ENCODE results near the gene FKBP2. TPM values are rescaled to one million over a fixed set of nuclear protein-coding genes. Genes with fewer than 3 reads are reported as not detected.

FKBP2 gene
- total RNA-seq, 6 experiments from 2014 or later, result 49.4 to 108 (median 66.7) TPM

DNA sequence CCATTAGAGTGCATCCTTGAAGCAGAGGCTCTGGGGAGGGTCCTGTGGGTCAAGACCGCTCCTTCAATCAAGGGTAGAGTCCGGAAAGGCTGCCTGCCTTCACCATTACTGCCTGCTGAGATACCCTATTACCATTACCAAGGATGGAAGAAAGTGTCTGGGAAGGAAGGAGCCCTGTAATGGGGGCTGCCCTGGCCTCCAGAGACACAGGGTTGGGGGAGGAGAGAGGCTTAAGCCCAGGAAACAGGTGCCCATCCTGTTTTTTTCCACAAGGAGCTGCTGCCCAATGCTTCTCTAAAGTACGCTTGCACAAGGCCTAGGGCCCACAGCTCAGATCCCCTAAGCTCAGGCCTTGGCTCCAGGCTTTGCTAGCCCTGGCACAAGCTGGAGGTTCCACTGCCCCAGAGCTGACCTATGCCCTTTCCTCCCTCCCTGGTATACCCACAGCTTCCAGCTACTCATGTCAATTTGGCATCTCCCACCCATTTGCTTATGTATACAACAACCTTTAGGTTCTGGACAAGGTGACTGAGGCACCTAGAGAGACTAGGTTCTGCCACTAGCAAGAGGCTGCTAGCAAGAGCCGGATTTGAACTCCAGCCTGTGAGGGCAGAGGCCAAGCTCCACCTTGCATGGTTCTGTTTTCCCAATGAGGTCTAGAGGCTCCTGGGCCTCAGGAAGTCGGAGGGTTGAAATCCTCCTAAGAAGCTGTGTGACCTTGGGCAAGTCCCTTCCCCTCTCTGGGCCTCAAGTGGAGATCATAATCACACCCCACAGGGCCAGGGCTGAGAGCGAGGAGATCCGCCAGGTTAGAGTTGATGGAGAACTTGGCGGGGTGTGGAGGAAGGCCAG lies 8.9 kb downstream of the FKBP2 start:
- intact Hi-C loops (cut with DNase I), result no loop called here
- Histone ChIP-seq H3K36me3 (no peaks in the 10 kb centered on the region), H3K27ac (no peak overlapping the region), H3K9me3 (no peaks in the 10 kb centered on the region), H3K4me1 (peaks cover 0 to 27% (median 12%) of the 10 kb centered on the region in 4 donors), H3K27me3 (no peaks in the 10 kb centered on the region), H3K4me3 (no peak overlapping the region)
- ATAC-seq, result peak in 3 of 4 donors; percentile 7 to 25 (median 22)
- DNase-seq, result no peak
- TF ChIP-seq, protein P1, sequence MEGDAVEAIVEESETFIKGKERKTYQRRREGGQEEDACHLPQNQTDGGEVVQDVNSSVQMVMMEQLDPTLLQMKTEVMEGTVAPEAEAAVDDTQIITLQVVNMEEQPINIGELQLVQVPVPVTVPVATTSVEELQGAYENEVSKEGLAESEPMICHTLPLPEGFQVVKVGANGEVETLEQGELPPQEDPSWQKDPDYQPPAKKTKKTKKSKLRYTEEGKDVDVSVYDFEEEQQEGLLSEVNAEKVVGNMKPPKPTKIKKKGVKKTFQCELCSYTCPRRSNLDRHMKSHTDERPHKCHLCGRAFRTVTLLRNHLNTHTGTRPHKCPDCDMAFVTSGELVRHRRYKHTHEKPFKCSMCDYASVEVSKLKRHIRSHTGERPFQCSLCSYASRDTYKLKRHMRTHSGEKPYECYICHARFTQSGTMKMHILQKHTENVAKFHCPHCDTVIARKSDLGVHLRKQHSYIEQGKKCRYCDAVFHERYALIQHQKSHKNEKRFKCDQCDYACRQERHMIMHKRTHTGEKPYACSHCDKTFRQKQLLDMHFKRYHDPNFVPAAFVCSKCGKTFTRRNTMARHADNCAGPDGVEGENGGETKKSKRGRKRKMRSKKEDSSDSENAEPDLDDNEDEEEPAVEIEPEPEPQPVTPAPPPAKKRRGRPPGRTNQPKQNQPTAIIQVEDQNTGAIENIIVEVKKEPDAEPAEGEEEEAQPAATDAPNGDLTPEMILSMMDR (IDR thresholded peaks at IDR 0.05), result no peak
- no peak for TF ChIP-seq POLR2A (IDR thresholded peaks at IDR 0.05)
- 83% methylated on average over 1 of the region's 8 CpGs for WGBS (ENCODE audit: insufficient coverage, low coverage, low lambda C conversion rate, missing lambda C conversion rate)

GRCh38 chr11:64250415-64251015 lies 9.6 kb downstream of the FKBP2 start:
- Histone ChIP-seq H3K4me3 (peak overlapping the region; percentile 29 to 87 (median 72)), H3K9me3 (no peaks in the 10 kb centered on the region), H3K36me3 (no peaks in the 10 kb centered on the region), H3K4me1 (peaks cover 0 to 26% (median 12%) of the 10 kb centered on the region in 4 donors), H3K27ac (no peak overlapping the region), H3K27me3 (no peaks in the 10 kb centered on the region)
- intact Hi-C loops (cut with DNase I), result no loop called here
- DNase-seq (peak in 1 of 3 donors; percentile 28), ATAC-seq (no peak)
- TF ChIP-seq, protein P1 (IDR thresholded peaks at IDR 0.05), result no peak
- no peak for TF ChIP-seq POLR2A (IDR thresholded peaks at IDR 0.05)
- no CpG with 5 or more reads among the region's 13 CpGs for WGBS (ENCODE audit: insufficient coverage, low coverage, low lambda C conversion rate, missing lambda C conversion rate)

DNA sequence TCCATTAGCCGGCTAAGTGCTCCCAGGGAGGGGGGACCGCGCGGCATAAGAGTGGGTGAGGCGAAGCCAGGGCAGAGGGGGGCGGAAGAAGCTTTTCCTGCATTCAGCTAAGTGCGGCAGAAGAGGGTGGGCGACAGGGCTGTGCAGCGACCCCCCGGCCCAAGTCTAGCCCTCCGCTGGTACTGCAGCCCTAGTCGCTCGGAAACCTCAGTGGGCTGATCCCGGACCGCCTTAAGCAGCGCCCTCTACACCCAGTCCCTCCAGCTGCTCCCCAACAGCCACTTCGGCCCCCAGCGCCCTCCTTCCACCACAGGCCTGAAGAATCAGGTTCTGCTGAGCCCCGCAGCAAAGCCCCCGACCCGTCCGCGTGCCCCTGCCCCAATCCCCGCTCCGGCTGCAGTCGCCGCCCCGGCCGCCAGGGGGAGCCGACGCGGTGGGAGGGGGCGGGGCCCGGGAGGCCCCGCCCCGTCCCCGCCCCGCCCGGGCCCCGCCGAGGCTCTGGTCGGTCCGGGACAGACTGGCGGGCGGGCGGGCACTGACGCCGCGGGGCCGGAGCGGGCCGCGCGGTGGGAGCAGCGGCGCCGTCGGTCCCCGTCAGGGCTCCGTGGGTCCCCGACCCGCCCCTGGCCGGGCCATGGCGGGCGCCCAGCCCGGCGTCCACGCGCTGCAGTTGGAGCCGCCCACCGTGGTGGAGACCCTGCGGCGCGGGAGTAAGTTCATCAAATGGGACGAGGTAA lies 10.3 kb downstream of the FKBP2 start, which contains the start of gene PLCB3:
TSS of gene PLCB3 (plus strand) at position 515 of the 737 bp plus-strand sequence. CDS start at position 635, 120 bp downstream.
- DNase-seq (peak in 2 of 3 donors; percentile 74 to 76), ATAC-seq (peak; percentile 56 to 77 (median 62))
- 4% methylated on average over 17 of the region's 75 CpGs for WGBS (ENCODE audit: insufficient coverage, low coverage, low lambda C conversion rate, missing lambda C conversion rate)
- H3K27ac ChIP-seq, result peak within 1 kb of the TSS; percentile 44 to 69 (median 63)
- H3K4me1 ChIP-seq, result peaks cover 0 to 25% (median 12%) of the 10 kb centered on the region in 4 donors
- intact Hi-C loops (cut with DNase I), result no loop called here
- peak within 1 kb of the TSS; percentile 72 to 87 (median 85) for H3K4me3 ChIP-seq
- H3K27me3 ChIP-seq, result no peaks in the 10 kb centered on the region
- no peaks in the 10 kb centered on the region for H3K9me3 ChIP-seq
- TF ChIP-seq POLR2A (IDR thresholded peaks at IDR 0.05), result peak; percentile 79
- TF ChIP-seq, protein P1 (IDR thresholded peaks at IDR 0.05), result peak; percentile 64 to 88 (median 76)
- no peaks in the 10 kb centered on the region for H3K36me3 ChIP-seq

GRCh38 chr11:64251753-64252002 lies 10.8 kb downstream of the FKBP2 start:
- peak in 1 of 3 donors; percentile 44 for DNase-seq
- no peak for TF ChIP-seq POLR2A (IDR thresholded peaks at IDR 0.05)
- TF ChIP-seq, protein P1 (IDR thresholded peaks at IDR 0.05), result no peak
- peaks cover 0 to 25% (median 12%) of the 10 kb centered on the region in 4 donors for H3K4me1 ChIP-seq
- H3K27me3 ChIP-seq, result no peaks in the 10 kb centered on the region
- H3K36me3 ChIP-seq, result peaks cover 0 to 5% (median 0%) of the 10 kb centered on the region in 4 donors
- 7% methylated on average over 2 of the region's 18 CpGs for WGBS (ENCODE audit: insufficient coverage, low coverage, low lambda C conversion rate, missing lambda C conversion rate)
- no peaks in the 10 kb centered on the region for H3K9me3 ChIP-seq
- intact Hi-C loops (cut with DNase I), result no loop called here
- peak overlapping the region; percentile 72 to 87 (median 85) for H3K4me3 ChIP-seq
- H3K27ac ChIP-seq, result peak overlapping the region; percentile 44 to 69 (median 63)
- ATAC-seq, result no peak
